HG03354 (cell line): ENCODE measurements around the gene KCTD17.

Experiments
- ATAC-seq: cut with Tn5 transposase; IDR thresholded peaks from one replicate; pipeline ENCODE4 v1.9.1; 2021; ENCODE audit warnings: mild to moderate bottlenecking; ENCODE audit not compliant: unreplicated experiment, poor library complexity, severe bottlenecking

KCTD17 gene

DNA sequence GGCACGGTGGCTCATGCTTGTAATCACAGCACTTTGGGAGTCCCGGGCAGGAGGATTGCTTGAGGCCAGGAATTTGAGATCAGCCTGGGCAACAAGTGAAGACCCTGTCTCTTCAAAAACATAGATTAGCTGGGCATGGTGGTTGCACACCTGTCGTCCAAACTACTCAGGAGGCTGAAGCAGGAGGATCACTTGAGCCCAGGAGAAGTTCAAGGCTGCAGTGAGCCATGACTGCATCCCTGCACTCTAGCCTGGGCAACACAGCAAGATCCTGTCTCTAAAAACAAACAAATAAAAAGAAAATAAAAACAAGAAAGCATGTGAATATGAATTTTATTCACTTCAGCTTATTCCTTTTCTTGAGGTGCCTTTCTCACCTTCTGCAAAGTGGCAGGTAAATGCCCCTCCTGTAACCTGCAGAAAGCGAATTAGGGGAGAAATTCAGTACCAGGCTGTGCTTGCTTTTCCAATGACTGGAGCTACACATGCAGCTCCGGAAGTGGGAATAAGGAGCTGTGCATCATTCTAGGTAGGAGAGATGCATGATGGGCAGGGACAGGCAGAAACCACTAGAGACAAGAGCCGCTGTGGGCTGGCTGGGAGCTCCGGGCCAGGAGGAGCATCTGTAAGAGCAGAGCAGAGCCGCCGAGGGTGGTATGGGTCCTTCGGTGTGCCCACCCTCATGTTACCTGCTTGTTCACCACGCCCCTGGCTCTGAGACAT, 14.7 kb upstream of the KCTD17 start:
- ATAC-seq = no peak

DNA sequence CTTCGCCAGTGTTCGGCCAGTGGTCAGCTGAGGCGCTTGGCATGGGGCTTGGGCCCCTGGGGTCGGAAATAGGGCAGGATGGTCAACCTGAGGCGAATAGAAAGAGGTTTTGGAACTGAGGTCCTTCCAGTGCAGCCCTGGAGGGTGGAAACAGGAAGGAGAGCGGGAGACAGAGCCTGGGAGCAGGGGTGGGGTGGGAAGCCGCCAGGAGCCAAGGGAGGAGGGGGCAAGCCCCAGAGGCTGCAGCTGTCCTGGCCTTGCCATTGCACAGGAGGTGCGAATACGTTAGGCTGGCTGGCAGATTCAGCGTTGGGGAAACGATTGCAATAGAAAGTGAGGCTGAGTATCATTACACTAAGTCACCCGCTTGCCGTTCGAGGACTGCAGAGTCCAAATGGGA, 13.9 kb upstream of the KCTD17 start:
- no peak for ATAC-seq

DNA sequence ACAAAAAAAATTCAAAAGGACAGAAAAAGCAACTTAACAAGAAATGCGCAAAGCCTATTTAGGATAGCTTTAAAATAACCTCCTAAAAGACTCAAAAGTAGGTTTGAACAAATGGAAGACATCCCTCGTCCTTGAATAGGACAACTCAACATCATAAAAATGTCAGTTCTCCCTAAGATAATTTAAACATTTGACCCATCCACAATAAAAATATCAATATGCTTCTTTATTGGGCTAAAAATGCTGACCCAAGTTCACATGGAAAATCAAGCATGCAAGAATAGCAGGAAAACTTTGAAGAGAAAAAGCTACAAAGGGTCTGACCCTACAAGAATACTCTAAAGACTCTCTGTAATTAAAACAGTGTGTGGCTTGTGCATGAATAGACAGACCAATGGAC, 12.1 kb upstream of the KCTD17 start:
- no peak for ATAC-seq

DNA sequence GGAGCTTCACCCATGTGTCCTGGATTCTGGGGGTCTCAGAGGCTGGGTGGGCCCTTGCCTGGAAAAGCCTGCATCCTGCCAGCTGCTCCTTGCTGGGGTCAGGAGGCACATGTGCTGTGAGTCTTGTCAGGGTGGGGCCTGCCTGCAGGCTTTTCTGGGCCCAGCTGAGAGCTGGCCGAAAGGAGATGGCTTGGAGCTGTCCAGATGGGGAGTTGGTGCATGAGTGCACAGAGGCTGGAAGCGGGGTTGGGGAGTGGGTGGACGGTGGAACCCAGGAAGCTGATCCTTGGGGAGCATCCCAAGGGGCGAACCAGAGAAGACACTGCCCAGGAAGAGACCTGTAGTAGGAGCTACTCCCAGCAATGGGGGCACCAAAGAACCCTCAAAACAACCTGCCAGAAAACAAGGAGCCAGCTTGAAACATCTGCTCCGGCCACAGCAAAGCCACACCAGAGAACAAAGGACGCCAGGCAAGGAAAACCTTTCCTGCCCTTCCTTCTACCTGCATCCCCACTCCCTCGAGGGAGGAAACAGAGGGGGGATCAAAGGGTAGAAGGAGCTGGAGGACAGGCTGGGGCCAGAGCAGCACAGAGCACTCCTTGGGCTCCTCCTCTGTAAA, 8.2 kb upstream of the KCTD17 start:
- ATAC-seq = no peak

DNA sequence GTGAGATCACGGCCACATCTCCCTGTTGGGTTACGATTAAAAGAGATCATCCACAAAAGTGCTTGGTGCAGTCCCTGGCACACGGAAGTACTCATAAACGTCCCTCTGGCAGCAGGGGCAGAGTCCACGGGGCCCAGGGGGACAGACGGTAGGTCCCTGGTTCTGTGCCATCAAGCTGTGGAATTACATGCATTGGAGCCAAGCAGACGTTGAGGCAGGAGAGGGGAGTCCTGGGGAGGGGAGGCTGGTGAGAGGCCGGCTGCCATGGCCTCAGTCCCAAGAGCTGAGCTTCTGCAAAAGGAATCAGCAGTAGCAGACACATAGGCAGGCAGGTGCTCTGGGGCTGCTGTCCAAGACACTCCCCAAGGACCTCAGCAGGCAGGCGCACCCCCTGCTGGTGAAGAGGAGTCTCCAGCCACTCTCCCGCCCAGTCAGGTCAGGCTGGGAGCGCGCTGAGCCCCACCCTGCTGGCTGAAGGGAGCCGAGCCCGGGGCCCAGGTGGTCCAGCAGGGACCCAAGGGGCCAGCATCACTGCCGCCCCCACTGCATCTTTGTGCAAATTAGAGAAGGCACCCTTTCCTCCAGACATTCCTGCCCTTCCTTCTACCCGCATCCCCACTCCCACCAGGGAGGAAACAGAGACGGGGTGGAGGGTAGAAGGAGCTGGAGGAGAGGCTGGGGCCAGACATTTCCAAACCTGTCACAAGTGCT, 7.6 kb upstream of the KCTD17 start:
- ATAC-seq = peak; percentile 49

DNA sequence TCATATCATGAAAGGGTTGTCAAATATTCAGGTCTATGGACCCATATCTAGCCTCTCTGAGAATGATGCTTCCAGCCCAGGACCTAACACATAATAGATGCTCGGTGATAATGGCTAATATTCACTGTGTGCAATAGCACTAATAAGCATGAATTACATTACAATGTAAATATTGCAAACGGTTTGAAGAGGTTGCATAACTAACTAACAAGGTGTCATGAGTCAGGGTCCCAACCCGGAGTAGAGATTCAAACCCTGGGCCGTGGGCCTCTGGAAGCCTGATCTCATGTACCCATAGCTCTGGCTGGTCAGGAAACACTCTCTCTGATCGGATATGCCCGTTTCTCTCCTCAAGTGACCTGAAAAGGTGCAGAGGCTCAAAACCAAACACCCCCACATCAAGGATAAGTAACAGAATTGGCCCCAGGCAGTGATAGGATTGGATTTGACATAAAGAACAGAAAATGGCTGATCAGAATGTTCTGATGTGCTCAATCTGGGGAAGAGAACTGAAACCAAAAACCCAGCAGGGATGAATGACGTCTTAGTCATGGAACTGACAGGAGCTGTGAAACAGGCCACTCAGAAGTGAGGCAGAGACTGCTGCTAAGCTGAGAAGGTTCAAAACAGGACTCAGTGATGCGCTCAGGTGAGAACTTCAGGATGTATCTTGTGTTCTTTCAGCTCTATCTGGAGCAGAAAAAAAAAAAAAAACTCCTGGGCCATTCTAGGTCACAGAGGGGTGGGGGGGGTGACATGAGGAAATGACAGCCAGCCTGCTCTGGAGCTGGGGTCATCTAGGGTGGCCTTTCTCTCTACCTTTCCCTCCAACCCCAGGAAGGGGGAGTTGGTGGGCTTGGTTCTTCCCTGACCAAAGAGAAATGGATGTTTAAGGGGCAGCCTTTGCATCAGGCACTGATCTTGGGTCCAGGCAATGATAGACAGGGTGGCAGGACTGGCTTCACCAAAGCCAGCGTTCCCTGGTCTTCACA, 6.6 kb upstream of the KCTD17 start:
- no peak for ATAC-seq

DNA sequence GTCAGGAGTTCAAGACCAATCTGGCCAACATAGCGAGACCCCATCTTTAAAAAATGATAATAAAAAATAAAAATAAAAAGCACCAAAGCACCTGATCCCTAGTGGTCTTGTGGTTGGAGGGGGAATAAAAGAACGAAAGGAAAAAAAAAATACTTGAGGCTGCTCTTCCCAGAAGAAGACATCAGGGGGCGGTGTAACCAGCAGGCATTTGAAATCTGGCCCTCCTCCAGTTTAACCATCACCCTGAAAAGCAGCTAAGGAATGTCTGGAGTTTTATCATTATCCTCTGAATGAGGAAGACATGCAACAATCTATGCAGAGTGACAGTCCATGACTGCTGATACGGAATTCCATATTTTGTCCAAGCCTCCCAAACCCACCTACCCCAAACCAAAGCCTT, 5.6 kb upstream of the KCTD17 start:
- ATAC-seq = no peak

DNA sequence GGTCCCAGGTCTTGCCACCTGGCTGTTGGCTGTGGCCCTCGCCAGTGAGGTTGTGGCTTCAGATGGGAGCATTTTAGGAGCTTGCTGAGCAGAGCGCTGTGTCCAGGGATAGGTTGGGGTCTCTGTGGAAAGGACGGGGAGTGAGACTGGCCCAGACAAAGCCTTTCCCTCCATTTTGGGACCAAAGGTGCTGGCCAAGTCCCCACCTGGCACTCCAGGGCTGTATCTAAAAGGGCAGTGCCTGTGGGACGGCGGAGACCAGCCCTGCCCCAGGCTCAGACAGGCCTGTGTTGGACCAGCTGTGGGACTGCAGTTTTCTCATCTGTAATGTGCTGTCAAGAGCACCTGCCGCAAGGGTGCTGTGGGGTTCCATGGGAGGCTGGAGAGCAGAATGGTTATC, 5.0 kb upstream of the KCTD17 start:
- ATAC-seq = no peak

DNA sequence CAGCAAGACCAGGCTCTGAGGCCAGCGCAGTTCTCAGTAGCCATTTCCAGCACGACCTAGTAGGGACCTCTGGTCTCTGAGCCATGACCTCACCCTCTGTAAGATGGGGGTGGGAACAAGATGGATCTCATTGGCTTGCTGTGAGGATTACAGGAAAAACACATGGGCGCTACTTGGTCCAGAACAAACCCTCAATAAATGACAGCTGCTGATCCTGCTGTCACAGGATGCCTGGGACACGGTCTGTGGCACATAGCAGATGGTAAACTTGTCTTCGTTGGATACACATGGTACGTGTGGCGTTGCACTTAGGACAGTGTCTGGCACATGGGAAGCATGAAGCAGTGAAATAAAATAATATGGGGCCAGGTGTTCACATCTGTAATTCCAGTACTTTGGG, 4.5 kb upstream of the KCTD17 start:
- ATAC-seq = no peak

DNA sequence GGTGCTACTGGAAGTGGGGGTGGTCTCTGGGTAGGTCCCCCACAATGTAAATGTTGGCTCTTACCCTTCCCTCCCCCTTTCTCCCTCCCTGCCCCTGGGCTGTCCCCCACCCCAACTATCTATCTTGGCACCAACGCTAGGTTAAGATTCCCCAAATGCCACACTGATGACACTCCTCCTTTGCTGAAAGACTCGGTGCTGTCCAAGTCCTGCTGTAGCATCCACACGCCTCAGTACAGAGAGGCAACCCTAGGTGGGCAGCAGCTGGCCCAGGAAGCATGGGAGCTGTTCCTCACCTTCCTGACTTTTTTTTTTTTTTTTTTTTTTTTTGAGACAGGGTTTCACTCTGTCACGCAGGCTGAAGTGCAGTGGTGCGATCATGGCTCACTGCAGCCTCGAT, 3.4 kb upstream of the KCTD17 start:
- ATAC-seq = no peak

DNA sequence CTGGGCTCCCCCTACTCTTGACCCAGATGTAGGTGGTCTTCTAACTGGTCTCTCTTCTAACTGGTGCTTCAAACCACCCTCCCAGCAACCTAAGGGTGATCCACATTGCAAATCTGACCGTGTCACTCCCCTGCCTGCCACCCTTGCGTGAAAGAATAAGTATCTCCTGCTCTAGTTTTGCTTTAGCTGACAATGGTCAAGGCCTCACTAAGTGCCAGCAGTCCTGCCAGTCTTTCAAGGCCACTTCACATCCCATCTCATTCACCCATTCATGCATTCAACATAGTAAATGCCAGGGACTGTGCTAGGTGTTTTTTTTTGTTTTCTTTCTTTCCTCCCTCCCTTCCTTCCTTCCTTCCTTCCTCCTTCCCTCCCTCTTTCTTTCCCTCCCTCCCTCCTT, 2.3 kb upstream of the KCTD17 start:
- ATAC-seq = no peak

DNA sequence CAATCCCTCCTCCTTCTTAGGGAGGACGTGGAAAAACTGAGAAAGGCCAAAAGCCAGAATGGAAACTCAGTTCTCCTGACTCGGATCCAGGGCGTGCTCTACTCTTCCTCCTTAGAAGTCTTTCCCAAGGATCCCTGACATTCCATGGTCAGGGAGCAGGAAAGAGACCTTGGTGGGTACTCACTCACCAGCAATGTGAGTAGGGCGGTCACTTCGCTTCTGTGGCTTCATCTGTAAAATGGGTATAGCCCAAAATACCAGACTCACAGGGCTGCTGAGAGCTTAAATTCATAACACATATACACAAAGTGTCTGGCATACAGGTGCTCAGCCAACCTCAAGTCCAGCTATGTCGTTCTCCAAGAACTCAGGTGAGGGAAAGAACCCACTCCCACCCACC, 629 bp upstream of the KCTD17 start:
- ATAC-seq = no peak

DNA sequence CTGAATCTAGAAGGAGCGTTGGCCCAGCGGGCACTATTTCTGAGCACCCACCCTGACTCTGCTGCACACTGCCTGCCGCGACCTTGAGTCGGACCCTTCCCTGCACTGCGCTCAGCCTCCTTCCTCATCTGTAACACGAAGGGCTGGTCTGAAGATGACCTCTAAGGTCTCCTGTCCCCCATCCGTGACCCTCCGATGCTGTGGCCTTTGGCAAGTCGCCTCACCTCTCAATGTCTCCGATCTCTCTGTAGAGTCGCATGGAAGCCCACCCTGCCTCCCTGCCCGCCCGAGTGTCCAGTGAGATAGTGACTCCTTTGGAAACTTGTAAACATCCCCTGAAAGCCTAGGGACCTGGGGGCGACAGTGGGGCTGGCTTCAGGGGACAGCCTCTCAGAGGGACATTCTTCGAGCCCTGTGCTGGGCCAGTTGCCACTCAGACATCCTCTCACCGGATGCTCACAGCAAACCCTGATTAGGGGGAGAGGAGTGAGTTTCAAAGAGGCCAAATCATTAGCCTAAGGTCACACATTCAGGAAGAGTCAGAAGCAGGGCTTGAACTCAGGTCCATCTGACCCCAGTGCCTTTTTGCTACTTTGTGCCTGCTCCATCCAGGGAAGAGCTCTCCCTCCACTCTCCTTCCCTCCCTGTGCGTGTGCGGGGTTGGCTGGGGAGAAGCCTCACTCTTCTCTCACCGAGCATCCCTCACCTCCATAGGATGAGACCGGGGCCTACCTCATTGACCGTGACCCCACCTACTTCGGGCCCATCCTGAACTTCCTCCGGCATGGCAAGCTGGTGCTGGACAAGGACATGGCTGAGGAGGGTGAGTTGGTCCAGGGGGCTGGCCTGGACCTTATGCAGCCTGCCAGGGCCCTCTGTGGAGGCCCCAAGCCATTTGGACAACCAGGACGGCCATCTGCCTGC, 1.1 kb downstream of the KCTD17 start:
- ATAC-seq = no peak

DNA sequence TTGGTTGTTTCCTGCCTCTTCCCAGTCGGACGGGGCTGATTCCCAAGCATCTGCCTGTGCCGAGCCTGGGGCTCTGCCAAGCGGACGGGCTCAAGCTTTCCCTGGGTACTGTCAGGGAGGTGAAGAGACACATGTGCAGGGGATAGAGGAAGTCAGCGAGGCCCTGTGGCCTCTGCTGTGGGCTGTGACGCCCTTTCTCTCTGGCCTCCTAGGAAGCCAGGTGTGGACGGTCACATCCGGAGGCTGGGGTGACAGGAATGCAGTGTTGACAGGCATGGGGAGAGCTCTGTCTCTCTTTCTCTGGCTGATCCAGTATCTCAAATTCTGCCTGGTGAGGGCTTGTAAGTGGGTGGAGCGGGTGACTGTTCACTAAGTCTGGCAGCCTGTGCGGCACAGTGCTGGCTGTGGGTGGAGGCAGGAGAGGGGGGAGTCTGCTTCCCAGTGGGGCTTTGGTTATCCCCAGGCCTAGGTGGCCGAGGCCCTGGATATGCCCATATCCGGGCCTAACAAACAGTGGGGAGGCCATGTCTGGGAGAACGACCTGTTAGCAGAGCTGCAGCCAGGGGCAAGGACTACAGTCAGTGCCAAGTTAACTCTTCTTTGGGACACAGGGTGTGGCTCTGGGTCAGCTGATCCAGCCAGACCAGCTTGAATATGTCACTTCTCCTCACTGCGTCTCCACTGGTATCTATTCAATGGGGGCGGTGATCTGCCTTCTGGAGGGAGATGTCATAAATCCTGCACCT, 1.9 kb downstream of the KCTD17 start:
- no peak for ATAC-seq

DNA sequence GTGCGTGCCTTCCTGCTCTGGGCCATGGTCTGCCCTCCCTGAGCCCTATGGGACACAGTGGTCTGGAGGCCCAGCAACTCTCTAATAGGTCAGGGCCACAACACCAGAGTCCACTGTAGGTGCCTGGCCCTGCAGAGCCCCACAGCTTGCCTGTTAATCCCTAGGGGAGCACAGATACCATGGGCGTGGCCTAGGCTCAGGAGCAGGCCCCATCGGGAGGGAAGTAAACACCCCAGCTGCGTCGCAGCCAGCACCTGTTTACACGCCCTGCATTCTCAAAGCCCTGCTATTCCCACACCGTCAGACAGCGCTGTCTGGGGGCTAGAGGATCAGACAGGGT, 2.5 kb downstream of the KCTD17 start:
- ATAC-seq = no peak

DNA sequence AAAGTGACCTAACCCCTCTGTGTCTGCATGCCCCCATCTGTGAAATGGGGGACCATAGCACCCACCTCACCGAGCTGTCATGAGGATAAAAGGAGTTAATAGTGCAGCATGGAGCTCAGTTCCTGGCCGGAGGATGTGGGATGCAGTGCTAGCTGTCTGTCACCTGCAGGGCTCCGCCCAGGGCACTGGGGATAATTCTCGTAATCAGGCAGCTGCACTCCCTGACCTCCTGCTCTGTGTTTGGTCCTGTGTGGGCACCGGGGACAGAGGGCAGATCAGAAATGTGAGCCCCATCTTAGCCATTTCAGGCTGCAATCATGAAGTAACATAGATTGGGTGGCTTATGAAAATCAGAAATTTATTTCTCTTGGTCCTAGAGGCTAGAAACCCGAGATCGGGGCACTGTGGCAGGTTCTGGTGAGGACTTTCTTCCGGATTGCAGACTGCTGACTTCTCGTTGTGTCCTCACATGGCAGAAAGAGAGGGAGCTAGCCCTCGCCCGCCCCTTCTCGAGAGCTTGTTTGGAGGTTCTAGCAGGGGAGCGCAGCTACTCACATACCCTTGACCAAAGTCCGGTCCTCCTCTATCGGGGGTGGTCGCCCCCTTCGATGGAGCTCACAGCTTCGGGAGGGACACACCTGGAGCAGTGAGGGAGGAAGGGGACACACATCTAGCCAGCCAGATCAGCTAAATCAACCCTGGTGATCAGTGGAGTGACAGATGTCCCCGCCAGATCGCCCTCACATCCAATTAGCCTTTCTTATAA, 3.2 kb downstream of the KCTD17 start:
- no peak for ATAC-seq

DNA sequence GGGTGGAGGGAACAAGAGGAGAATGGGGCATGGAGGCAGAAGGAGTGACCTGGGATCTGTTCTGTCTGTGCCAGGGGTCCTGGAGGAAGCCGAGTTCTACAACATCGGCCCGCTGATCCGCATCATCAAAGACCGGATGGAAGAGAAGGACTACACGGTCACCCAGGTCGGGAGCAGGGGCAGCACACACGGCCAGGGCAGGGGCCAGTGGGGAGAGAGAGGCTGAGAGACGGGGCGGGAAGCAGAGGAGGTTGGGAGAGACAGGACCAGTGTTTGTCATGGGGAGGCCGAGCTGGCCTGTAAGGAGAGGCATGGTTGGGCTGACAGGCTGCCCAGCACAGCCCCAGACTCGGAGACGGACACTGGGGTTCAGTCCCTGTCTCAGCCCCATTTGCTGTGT, 4.7 kb downstream of the KCTD17 start:
- no peak for ATAC-seq

DNA sequence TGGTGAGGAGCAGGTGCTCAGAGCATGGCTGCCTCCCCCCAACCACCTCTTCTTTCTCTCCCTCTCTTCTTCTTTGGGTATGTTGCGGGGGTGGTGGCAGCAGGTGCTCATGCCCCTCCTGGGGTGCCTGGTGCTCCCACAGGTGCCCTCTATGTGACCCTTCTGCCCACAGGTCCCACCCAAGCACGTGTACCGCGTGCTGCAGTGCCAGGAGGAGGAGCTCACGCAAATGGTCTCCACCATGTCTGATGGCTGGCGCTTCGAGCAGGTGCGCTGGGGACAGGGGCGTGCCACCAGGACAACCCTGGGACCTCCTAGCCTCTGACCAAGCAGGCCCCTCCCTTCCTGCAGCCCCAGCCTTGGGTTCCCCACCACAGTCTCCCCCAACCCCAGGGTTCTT, 5.7 kb downstream of the KCTD17 start:
- no peak for ATAC-seq
